GM23248 (cell line): ENCODE data around the gene RIPOR3.

ENCODE experiments used
- EZH2 ChIP-seq: fragments of 200-600 bp; sonication (generic); IDR thresholded peaks from 2 replicates; pipeline ENCODE4 v1.6.1; 2018; ENCODE audit warnings: antibody characterized with exemption, mild to moderate bottlenecking; ENCODE audit not compliant: insufficient read depth, poor library complexity, severe bottlenecking
- EZH2phosphoT487 ChIP-seq: fragments of 200-600 bp; sonication (generic); IDR thresholded peaks from 2 replicates; pipeline ENCODE4 v1.6.1; 2018; ENCODE audit warnings: antibody characterized with exemption, moderate library complexity, mild to moderate bottlenecking, low read depth; ENCODE audit not compliant: insufficient read depth

DNA sequence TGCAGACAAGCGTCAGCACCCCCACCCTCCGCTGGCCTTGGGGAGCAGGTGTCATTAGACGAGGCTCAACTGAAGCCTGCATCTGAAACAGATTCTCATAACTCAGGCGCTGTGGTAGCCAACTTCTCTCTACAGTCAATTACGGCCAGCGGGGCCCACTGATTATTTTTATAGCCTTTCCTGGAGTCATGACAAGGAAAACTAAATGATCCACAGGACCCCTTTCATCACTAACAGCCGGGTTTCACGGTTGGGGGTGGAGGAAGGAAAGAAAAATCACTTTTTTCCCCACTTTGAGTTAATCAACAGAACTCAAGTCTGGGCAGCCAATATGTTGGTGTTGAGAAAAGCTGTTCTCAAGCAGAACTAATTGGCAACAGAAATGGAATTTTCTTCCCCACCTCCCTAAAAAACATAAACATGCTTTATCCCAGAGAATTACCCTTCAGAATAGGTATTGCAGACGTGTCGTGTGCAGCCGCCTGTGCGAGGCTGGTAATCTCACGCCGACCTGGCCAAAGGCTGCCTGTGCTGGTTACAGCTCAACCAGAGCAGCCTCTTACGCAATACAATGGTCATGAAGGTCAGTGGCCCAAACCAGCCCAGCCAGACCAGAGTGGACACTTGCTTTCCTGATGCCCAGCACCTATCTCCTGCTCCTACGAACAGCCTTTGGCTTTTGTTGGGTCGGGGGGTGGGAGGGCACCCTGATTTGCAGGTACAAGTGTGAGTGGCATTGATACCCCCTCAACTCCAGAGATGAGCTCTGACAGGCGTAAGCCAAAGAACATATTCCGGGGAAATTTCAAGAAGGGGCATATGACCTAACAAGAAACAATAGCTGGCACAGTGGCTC is 11.0 kb downstream of the RIPOR3 start:
- no peak for TF ChIP-seq EZH2phosphoT487
- TF ChIP-seq EZH2, result no peak
